Hepatocyte (in vitro differentiated cells): ENCODE results near the gene TTL.

Experiments
- CTCF ChIP-seq: fragments of 200-600 bp; sonication (generic); IDR thresholded peaks from 2 replicates; pipeline ENCODE4 v1.5.1; 2016; ENCODE audit warnings: antibody characterized with exemption, mild to moderate bottlenecking; ENCODE audit not compliant: poor library complexity
- EZH2phosphoT487 ChIP-seq: fragments of 200-600 bp; sonication (generic); IDR thresholded peaks from one replicate; pipeline ENCODE4 v1.6.1; 2018; ENCODE audit warnings: antibody characterized with exemption, mild to moderate bottlenecking, low read depth, moderate library complexity; ENCODE audit not compliant: unreplicated experiment, severe bottlenecking

GRCh38 chr2:112588611-112589045 is 106.7 kb downstream of the TTL start:
- no peak for TF ChIP-seq CTCF
- TF ChIP-seq EZH2phosphoT487, result no peak
